ENCODE measurements around the gene ASIC4.
A peak's percentile ranks its signal among the peaks of the same experiment; 100 is the strongest.

The ASIC4 gene

DNA sequence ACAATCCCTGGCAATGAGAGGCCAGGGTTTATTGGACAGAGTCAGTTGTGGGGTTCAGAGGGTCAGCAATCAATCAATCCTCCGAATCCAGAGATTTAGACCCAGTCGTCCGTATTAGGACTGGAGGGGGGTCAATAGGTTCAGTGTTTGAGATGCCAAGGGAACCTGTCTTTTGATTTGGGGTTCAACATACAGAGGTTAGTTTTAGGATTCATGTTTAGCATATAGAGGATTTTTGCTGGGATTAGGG is 15.3 kb upstream of the ASIC4 start:
- TF ChIP-seq, protein P1, sequence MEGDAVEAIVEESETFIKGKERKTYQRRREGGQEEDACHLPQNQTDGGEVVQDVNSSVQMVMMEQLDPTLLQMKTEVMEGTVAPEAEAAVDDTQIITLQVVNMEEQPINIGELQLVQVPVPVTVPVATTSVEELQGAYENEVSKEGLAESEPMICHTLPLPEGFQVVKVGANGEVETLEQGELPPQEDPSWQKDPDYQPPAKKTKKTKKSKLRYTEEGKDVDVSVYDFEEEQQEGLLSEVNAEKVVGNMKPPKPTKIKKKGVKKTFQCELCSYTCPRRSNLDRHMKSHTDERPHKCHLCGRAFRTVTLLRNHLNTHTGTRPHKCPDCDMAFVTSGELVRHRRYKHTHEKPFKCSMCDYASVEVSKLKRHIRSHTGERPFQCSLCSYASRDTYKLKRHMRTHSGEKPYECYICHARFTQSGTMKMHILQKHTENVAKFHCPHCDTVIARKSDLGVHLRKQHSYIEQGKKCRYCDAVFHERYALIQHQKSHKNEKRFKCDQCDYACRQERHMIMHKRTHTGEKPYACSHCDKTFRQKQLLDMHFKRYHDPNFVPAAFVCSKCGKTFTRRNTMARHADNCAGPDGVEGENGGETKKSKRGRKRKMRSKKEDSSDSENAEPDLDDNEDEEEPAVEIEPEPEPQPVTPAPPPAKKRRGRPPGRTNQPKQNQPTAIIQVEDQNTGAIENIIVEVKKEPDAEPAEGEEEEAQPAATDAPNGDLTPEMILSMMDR (IDR thresholded peaks at IDR 0.05; ENCODE audit: control insufficient read depth, extremely low read depth, insufficient read depth) = no peak
- peak overlapping the region; percentile 94 for H3K4me3 ChIP-seq (ENCODE audit: low read depth, low read length)
- DNase-seq (ENCODE audit: low read depth) = no peak

DNA sequence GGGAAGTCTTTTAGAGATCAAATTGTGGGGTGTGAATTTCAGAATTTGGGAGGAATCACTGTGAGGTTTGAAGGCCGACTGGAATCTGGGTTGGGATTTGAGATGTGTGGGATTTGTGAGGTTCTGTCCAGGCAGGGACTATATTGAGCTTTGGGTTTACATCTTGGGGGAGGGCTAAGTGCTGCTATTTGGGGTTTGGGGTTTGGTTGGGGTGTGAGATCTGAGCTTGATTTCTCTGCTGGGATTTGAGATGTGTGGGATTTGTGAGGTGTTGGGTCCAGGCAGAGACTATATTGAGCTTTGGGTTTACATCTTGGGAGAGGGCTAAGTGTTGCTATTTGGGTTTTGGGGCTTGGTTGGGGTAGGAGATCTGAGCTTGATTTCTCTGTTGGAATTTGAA is 14.7 kb upstream of the ASIC4 start:
- TF ChIP-seq, protein P1 (IDR thresholded peaks at IDR 0.05; ENCODE audit: control insufficient read depth, extremely low read depth, insufficient read depth) = no peak

DNA sequence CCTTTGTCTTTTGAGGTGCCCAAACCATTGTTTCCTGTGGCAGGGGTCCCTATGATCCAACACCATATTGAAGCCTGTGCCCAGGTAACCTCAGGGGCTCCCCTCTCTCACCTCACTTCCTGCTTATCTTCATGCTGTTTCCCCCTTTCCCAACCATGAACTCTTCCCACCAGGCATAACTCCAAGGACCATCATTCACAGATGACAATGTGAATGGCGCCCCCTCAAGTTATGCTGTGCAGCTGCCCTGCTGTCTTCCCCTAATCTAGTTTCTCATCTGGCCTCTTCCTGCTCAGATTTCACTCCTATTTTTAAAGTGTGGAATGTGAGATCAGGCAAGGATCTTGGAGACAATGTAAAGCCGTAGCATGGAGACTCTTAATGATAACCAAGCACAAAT is 14.1 kb upstream of the ASIC4 start:
- DNase-seq (ENCODE audit: low read depth) = no peak
- no peak overlapping the region for H3K4me3 ChIP-seq (ENCODE audit: low read depth, low read length)
- TF ChIP-seq, protein P1 (IDR thresholded peaks at IDR 0.05; ENCODE audit: control insufficient read depth, extremely low read depth, insufficient read depth) = no peak

More for the DNA sequence above, 14.7 kb upstream of the ASIC4 start:
- peak overlapping the region; percentile 94 for H3K4me3 ChIP-seq (ENCODE audit: low read depth, low read length)
- no peak for DNase-seq (ENCODE audit: low read depth)

DNA sequence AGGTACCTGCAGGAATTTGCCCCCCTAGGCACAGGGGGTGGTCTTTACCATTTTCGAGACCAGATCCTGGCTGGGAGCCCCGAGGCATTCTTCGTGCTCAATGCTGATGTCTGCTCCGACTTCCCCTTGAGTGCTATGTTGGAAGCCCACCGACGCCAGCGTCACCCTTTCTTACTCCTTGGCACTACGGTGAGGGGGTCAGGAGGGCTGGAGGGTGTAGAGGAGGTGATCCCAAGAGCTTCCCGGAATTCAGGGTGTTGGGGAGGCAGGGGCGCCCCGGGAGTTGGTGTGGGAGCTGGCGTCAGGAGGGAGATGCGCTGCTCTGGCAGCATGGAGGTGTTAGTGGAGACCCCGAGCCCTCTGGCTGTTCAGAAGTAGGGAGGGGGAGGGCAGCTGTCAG is 12.4 kb upstream of the ASIC4 start:
- no peak for DNase-seq (ENCODE audit: low read depth)
- TF ChIP-seq, protein P1 (IDR thresholded peaks at IDR 0.05; ENCODE audit: control insufficient read depth, extremely low read depth, insufficient read depth) = no peak
- H3K4me3 ChIP-seq (ENCODE audit: low read depth, low read length) = no peak overlapping the region

DNA sequence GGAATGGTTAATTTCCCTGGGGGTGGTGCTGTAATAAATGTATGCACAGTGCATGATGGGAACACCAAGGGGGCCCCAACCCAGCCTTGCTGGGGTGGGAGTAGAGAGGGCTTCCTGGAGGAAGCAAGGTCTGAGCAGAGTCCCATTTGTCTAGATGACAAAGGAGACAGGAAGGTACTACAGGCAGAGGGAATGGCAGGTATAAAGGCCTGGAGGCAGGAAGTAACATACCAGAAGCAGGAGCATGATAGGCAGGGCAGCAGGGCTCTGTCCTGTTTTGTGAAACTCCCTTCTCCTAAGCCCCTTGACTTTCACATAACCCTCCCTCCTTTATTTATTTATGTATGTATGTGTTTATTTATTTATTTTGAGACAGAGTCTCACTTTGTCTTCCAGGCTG is 11.7 kb upstream of the ASIC4 start:
- TF ChIP-seq, protein P1 (IDR thresholded peaks at IDR 0.05; ENCODE audit: control insufficient read depth, extremely low read depth, insufficient read depth) = no peak
- no peak for DNase-seq (ENCODE audit: low read depth)

DNA sequence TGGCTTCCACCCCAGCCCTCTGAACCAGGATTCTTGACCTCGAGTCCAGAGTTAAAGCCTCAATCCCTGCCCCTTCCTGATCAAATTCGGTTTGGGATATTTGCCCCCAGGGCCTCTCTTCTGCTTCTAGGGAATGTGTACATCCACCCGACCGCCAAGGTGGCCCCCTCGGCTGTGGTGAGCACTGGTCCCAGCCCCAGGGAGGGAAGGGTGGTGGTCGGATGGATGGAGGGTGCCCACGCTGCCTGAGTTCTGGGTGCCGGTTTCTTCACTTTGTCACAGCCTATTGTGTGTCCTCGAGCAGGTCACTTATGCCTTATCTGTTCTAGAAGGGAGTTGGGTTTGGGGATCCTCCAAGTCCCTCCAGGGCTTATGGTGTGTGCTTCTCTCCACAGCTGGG is 8.7 kb upstream of the ASIC4 start:
- no peak for DNase-seq (ENCODE audit: low read depth)
- TF ChIP-seq, protein P1 (IDR thresholded peaks at IDR 0.05; ENCODE audit: control insufficient read depth, extremely low read depth, insufficient read depth) = no peak
- H3K4me3 ChIP-seq (ENCODE audit: low read depth, low read length) = no peak overlapping the region

More for the DNA sequence above, 11.7 kb upstream of the ASIC4 start:
- H3K4me3 ChIP-seq (ENCODE audit: low read depth, low read length) = no peak overlapping the region

DNA sequence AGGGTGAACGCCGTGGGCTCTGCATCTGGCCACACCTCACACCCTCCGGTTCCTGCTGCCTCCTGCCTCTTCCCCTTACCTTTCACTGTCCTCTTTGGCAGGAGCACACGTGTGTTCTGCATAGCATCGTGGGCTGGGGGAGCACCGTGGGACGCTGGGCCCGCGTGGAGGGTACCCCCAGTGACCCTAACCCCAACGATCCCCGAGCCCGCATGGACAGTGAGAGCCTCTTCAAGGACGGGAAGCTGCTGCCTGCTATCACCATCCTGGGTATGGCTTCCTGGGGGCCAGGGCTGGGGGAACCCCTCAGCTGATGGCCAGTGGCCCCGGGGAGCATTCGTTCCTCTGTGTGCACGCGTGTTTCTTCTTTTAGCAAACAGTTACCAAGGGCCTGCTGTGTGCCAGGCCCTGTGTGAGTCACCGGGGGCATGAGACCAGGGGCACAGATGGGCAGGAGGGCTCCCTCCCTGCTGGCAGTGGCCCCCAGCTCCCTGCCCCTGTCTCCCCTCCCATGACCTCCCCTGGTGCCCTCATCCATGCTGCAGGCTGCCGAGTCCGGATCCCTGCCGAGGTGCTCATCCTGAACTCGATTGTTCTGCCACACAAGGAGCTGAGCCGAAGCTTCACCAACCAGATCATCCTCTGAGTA is 8.0 kb upstream of the ASIC4 start:
- TF ChIP-seq, protein P1 (IDR thresholded peaks at IDR 0.05; ENCODE audit: control insufficient read depth, extremely low read depth, insufficient read depth) = no peak
- DNase-seq (ENCODE audit: low read depth) = no peak
- H3K4me3 ChIP-seq (ENCODE audit: low read depth, low read length) = no peak overlapping the region

Measured in LNCaP clone FGC (cell line).